GM19468 (cell line): ENCODE results near the gene KLHL12.

Source experiments
- ATAC-seq: cut with Tn5 transposase; IDR thresholded peaks from one replicate; pipeline ENCODE4 v1.9.1; 2021; ENCODE audit warnings: mild to moderate bottlenecking, moderate library complexity, moderate number of reproducible peaks; ENCODE audit not compliant: unreplicated experiment; ENCODE audit errors: extremely low read depth

KLHL12 gene

DNA sequence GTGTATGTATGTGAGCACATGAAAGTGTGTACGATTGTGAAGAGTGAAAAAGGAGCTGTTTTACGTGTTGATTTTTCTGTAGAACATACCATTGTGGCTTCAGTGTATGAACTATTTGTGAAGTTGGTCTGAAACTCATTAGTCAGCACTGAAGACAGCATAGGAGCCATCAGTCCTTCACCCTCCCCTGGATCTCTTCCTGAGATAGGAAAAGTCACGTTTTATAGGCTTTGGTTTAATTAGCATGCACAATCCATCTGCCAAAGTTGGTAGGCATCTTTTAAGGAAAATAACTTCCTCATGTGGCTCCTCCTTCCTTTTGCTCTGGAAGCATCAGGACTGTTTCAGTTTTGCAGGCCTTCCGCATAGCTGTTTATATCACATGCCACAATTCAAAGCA is 36.6 kb downstream of the KLHL12 start:
- ATAC-seq, result no peak

DNA sequence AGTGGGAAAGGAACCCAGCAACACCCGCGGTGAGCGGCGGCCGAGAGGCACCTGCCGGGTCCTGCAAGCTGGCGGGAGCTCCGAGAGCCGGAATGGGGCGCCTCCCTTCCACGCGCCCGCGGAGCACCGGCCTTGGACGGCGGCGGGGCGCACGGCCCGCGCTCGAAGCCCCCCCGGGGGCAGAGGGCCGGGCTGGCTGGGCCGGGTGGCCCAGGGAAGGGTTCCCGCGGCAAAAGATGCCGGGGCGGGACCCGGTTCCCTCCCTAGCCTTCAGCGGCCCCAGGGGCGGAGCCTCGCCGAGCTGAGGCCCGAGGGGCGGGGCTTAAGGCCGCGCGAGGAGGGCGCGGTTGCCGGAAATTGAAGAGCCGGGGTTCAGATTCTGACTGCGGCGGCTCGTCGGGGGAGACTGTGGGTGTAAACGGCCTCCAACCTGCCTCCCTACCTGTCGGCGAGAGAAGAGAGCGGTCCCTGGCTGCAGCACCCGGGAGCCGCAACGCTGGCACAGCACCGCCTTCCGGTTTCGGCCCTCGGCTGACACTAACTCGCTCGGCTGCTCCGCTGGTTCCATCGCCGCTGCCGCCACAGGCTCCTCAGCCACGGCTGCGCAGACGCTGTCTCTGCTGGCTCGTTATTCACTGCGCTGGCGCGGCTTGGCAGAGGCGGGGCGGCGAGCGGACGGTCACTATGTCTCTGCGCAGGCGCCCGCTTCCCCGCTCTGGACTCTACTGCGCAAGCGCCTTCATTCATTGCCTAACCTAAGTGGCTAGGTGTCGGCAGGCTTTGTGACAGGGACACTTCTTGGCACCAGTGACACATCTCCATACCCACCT is 38.3 kb downstream of the KLHL12 start, which contains the start of gene RABIF:
Gene RABIF, minus strand, starts transcription at position 619 of the 830 bp plus-strand sequence. Its CDS starts 51 bp downstream, at position 568.
- peak; percentile 91 for ATAC-seq

DNA sequence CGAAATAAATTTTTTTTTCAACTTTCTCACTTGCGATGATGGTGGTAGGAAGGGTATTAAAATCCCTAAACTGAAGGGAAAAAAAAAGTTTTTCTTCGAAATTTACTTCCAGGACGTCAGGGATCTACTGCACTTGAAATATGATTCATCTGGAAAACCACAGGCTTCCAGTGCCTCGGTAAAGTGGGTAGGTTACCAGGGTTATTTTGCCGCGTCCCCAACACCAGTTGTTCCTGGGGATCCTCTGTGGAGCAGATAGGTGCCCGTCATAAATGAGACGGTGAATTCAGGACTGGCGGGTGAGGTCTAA is 38.9 kb downstream of the KLHL12 start:
- ATAC-seq, result no peak

DNA sequence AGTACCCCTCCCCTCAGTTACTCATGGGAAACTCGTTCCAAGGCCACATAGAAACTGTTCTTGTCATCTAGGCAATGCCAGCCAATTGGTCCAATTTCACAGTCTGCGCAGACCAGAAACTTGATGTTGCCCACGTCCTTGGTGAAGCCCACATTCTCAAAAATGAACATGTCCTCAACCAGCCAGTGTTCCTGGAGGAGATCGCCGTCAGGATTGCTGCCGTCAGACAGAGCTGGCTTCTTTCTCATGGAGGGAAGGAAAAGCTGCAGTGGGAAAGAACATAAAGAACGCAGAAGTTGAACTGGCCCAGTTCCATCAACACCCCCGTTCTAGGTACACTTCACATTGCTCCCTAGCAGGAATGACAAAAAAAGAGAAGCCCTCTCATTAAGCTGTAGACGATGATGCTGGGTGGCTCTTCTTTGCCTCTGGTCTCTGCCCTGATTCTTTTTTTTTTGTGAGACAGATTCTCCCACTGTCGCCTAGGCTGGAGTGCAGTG is 46.0 kb downstream of the KLHL12 start:
- no peak for ATAC-seq

DNA sequence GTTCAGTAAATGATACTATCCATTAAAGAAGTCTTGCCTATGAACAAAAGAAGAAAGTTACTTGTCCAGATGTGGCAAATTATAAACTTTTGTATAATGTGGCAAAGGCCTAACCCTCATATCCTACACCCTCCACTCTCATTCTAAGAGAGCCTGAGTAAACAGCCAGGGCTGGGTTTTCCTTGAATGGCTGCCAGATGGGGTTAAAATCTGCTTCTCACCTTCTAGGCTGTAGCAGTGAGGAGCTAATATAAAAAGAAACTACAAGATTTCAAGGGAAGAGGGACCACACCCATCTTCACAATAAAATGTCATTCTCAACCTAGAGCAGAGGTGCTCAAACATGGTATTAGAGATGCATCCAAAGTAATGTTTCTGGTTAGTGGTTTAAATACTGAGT is 47.0 kb downstream of the KLHL12 start:
- no peak for ATAC-seq

DNA sequence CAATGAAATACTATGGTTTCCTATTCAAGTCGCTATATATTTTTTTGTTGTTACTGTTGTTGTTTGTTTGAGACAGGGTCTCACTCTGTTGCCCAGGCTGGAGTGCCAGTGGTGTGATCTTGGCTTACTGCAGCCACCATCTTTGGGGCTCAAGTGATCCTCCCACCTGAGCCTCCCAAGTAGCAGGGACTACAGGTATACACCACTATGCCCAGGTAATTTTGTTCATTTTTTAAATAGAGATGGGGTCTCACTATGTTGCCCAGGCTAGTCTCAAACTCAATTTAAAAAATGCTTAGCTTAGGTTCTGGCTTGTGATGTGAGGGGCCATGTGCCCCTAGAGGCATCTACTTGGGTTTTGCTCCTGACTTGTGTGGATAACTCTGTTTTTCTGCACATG is 47.9 kb downstream of the KLHL12 start:
- no peak for ATAC-seq

DNA sequence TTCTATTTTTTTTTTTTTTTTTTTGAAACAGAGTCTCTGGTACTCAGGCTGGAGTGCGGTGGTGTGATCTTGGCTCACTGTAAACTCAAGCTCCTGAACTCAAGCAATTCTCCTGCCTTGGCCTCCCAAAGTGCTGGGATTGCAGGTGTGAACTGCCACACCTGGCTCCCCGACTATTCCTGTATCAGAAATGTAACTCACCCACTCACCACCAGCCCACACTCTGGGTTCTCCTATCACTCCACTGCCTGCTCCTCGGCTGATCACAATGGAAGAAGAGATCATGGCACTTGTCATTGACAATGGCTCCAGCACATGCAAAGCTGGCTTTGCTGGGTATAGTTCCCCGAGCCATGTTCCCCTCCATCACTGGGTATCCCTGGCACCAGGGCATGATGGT is 54.0 kb downstream of the KLHL12 start:
- ATAC-seq, result no peak

DNA sequence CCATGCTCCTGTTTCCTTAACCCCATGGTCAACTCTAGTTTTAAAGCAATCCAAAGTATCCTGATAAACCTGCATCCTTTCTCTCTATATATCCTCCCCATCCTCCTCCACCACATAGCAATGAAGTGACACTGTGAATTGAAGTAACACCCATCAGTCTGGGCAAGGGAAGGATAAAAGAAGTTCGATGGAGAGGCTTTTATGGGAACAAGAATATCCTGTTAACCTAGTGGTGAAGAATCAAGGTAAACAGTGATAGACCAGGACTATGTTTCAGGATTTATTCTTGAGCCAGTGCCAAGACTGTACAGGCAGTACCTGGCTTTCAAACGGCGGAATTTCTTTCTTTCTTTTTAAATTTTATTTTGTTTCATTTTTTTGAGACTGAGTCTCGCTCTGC is 55.7 kb downstream of the KLHL12 start:
- no peak for ATAC-seq

DNA sequence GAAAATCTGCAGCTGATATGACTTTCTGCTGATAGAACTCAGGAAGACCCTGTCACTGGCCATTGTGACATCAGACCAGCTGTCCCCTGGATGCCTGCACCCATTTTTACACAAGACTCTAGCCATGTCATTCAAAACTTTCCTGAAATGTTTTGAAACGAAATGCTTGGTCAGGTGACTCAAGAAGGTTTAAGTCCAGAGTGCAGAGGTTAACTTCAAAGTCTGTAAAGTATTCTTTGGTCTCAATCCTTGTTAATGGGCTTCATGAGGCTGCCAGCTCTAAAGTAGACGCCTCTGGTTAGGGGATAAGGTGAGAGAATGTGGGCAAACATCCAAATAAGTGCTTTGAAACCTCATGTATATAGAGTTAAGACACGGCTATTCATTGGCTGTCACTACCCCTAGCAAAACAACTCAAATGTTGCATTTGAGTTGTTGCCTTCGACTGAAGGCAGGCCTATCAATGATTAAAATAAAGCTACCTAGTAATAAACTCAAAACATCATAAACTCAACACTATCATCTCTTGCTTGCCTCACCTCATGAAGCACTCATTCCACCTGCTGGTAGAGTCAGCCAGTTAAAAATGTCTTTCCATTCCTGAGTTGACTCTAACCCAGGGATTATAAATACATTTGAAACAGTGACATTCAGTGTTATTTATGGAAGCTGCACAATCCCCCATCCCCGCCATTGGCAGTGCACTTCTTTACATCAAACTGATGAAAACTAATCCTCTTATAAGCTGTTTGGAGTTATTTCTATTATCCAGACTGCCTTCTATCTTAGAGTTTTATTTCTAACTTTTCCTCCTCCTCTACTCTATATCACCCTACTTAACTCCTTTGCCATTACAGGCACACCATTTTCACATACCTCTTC is 64.1 kb downstream of the KLHL12 start:
- ATAC-seq, result no peak

DNA sequence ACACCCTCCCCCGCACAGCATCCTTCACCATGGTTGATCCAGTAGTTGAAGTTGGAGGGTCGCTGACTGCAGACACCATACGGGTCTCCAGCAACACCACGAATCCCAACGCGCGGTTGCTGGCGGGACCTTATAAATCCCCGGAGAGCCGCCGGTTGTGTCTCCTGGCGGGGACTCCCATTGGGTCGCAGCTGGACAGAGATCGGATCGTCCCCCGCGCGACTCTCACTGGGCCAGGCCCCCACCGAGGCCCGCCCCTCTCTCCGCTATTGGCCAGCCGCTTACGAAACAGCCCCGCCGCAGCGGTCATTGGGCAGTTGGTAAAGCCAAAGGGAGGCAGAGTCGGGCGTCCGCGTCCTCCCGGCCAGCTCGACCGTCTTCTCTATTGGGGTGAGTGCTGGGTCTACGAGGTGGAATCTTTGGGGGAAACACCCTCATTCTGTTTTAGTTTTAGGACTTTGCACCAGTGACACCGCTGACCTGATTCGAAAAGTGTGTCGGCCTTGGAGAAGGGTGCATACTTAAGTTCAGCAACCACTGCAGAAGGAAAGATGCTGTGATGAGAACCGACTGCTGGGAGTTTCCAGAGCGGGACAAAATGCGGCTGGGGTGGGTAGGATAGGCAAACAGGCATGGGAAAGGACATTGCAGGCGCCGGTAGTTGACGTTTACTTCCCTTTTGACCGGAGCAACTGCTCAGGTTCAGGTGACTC is 65.5 kb downstream of the KLHL12 start:
- ATAC-seq, result no peak

DNA sequence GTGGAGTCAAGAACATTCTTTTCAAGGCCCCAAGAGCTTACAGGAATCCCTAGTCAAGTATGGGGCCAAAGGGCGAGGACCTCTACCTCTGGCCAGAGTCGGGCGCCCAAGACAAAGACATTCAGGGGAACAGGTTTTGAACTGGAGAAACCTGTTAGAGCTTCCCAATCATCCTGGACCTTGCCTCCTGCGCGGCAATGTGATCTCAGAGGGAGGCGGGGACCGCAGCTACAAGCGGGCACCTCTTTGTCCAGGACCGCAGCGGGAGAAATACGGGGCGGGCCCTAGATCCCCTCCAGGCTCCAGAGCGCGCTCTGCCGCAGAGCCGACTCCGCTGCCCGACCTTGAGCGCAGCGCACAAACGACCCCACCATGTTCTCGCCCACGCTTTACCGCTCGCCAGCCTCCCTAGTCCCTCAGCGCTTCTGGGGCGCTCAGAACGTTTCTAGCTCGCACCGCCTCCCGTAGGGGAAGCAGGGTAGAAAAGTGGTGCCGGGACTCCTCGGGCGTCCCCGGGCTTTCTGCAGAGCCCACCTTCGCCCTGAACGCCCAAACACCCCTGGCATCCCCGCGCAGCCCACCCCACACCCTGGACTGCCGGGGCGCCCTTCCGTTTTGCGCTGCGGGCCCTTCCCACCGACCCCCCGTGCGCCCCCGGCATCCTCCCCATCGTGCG is 66.2 kb downstream of the KLHL12 start:
- no peak for ATAC-seq

DNA sequence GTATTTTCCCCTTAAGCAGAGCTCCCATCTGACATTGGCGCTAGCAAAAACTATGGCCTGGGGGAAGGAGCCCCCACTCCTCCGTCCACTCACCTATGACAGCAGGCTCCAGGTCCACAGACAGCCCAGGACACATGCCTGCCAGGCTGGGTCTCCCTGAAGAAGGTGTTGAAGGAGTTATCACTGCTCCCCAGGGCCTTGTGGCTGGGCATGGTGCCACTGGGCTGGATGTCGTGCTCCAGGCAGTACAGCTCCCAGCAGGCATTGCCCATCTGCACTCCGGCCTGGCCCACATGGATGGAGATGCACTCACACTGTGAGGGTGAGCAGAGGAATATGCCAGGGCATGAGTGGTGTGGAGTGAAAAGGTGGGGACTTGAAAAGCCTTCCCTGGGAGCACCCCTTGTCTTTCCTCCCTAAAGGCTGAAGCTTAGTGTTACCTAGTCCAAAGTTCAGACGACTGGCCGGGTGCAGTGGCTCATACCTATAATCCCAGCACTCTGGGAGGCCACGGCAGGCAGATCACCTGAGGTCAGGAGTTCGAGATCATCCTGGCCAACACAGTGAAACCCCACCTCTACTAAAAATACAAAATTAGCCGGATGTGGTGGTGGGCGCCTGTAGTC is 68.1 kb downstream of the KLHL12 start:
- ATAC-seq, result no peak

DNA sequence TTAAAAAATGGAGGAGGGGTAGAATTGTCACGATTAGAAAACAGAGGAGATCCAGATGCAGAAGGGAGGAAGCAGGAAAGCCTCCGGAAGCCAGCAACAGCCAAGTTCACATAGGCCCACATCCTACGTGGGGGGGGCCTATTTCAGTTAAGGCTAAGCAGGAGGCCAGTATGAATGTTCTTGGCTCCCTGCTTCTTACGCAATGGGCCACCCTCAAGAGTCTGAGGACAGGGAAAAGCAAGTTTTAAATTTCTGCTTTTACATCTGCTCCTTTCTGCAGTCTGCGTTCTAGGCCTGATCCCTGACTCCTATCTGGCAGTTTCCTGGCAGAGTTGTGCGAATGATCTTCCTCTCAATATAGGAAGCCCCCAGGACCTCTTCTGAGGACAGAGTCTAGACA is 68.7 kb downstream of the KLHL12 start:
- no peak for ATAC-seq

DNA sequence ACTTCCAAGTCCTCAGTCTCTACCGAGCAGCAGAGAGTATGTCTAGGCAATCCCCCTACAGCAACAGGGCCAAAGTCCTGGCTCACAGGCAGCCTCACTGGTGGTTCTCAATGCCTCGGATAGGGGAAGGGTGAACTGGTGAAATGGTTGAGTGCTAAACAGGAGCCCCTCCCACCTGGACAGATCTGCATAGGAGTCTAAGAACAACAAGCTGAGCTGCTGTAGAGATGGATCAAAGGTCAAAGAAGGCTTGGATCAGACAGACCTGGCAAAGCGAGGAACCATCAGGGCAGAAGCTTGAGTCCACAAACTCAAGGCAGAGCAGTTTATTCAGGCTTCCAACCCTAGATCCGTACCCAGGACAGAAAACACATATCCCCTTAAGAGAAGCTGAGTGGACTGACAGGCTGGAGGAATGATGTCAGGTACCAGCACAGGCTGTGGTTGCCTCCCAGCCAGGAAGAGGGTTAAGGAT is 69.9 kb downstream of the KLHL12 start:
- no peak for ATAC-seq

DNA sequence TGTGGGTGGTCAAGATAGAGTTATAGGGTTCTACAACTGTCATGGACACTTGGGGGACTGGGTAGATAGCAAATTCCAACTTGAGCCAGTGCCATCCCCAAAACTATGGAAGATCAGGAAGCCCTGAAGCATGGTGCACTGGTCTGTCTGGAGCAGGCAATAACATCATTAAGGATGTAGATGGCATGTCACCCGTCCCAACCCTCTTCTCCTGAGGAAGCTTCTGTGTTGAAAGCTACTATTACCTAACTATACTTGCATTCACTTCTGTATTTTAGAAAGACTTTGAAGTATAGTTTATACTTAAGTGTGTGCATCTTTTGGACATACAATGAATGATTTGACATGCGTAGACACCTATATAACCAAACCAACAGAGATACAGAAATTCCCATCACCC is 71.0 kb downstream of the KLHL12 start:
- ATAC-seq, result no peak

DNA sequence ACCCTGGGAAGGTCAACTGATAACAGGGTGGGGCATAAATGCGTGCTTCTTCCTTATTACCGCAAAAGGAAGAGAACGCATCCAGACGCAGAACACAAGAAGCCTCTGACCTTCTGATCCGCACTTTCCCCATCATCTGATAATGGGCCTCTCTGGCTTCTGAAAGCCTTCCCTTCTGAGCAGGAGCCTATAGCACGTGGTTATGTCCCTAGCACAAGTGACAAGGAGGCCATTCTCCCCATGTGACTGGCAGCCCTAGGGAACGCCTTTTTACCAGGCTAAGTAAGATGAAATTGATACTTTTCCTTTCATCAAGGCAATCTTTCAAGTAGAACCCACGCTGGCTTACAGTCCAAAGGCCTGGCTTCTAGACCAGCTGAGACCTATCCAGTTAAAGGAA is 72.2 kb downstream of the KLHL12 start:
- no peak for ATAC-seq

DNA sequence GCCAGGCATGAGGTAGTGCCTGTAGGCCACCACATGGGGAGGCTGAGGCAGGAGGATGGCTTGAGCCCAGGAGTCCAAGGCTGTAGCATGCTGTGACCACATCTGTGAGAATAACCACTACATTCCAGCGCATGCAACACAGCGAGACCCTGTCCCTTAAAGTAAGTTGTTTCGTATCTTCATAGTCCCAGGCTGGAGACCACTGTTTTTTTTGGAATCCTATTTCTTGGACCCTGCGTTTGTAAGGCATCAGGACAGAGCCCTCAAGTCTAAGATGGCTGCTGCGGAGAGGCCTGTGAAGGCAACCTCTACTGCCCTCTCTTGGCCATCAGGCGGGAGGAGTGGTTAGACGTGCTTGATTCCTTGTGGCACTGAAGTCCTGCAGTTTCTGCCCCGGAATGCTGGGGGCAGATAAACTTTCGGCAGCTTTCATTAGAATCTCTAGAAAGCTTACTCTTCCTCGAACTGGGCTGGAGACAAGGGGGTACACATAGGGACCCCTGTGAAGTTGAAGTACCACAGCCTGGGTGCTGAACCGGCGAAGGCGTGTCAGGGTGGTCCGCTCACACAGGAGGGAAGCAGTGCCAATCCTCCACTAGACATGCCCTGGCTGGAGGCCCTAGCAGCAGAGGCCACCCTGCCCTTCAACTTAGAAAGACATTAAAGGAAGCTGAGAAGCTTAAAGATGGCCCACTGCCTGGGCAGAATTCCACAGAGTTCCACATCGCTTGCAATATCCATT is 74.7 kb downstream of the KLHL12 start:
- no peak for ATAC-seq

DNA sequence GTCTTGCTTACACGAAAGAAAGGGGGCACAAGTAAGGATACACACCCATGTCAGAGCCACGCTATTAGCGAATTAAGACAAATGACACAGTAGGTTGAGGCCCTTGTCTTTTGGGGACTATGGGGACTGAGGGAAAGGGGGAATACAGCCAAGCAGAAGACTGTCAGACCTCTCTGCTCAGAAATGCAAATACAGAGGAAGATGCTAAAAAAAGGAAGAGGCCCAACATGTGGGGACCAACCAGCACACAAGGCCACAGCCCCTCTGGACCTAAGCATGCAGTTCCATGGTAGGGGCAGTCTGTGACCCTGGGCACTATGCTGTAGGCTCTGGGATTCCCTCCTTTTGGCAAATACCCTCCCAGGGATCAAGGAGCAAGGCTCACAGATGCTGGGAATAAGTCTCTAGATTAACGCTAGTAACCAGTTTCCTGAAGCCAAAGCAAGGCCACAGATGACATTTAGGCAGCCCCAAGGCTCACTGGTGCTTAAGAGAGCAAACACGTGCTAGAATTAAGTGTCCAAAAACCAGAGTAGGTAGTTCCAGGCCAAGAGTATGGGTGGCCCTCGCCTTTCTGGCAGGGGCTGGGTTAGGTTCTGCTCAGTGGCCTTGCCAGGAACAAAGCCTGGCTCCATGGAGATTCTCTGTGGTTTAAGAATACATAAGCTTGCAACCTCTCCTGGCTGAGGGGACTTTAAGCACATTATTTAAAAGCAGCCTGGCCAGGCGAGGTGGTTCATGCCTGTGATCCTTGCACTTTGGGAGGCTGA is 76.3 kb downstream of the KLHL12 start:
- ATAC-seq, result no peak
